Activated T-cell treated with anti-CD3 and anti-CD28 coated beads, Interleukin-2, amount 50 U/mL, for 72 hours (primary cell): ENCODE data around the gene CTNS. TPM values are rescaled to one million over a fixed set of nuclear protein-coding genes. Genes with fewer than 3 reads are reported as not detected.
A peak's percentile ranks its signal among the peaks of the same experiment; 100 is the strongest.

Experiments
- ATAC-seq, 2 donors: fragments of 150-1000 bp; cut with Tn5 transposase; replicated peaks in 1 of 2; 2 replicates each; pipeline ENCODE4 v1.10.0; 2021; ENCODE audit warnings: moderate library complexity in 2 of 2, mild to moderate bottlenecking in 1 of 2
- DNase-seq, 2 donors: peaks; one replicate each; pipeline ENCODE4 v3.0.0; 2021 to 2022; ENCODE audit warnings: mixed read lengths in 1 of 2
- H3K27ac Mint-ChIP-seq: one replicate; pipeline ENCODE4 v1.8.0; 2022; ENCODE audit warnings: mild to moderate bottlenecking, moderate library complexity, mixed read lengths
- H3K27me3 Mint-ChIP-seq: one replicate; pipeline ENCODE4 v1.8.0; 2022; ENCODE audit warnings: low read depth, mixed read lengths
- H3K36me3 Mint-ChIP-seq, 2 donors: one replicate each; pipeline ENCODE4 v1.8.0; 2022; ENCODE audit warnings: mixed read lengths in 2 of 2, mild to moderate bottlenecking in 1 of 2; ENCODE audit not compliant: insufficient read depth in 2 of 2
- H3K4me1 Mint-ChIP-seq: one replicate; pipeline ENCODE4 v1.8.0; 2022; ENCODE audit warnings: low read depth, mixed read lengths
- H3K4me3 Mint-ChIP-seq, 2 donors: one replicate each; pipeline ENCODE4 v1.8.0; 2022; ENCODE audit warnings: mild to moderate bottlenecking in 2 of 2, mixed read lengths in 2 of 2, moderate library complexity in 2 of 2
- H3K9me3 Mint-ChIP-seq, 2 donors: one replicate each; pipeline ENCODE4 v1.8.0; 2022; ENCODE audit warnings: mixed read lengths in 2 of 2
- total RNA-seq, 2 donors: library from RNA; stranded (reverse); gene quantifications; one replicate each; pipeline ENCODE4 v1.2.3, GENCODE V29; 2022

The CTNS gene
- total RNA-seq, 2 donors from 2014 or later: 10.5 to 12.1 TPM

DNA sequence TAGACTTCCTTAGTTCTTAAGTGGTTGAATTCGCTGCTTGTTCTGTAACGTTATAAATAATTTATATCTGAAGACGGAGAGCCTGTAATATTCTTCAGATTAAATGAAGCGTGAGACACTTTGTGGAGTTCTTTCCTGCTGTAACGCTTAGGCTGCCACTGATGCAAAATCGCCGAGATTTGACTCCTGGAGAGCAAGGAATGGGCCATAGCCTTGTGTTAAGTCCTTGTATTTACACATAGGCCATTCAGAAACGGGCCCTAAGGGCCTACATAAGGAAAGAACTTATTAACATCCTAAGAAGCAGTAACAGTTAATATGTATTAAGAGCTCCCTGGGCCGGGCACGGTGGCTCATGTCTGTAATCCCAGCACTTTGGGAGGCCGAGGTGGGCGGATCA is 33.0 kb downstream of the CTNS start:
- no peak for DNase-seq
- peak overlapping the region; percentile 95 for H3K27ac Mint-ChIP-seq
- peaks cover 2 to 8% of the 10 kb centered on the region in 2 donors for H3K36me3 Mint-ChIP-seq
- no peaks in the 10 kb centered on the region for H3K9me3 Mint-ChIP-seq
- ATAC-seq: no peak
- H3K27me3 Mint-ChIP-seq: no peaks in the 10 kb centered on the region
- H3K4me1 Mint-ChIP-seq: peaks cover 33% of the 10 kb centered on the region
- H3K4me3 Mint-ChIP-seq: peak overlapping the region; percentile 99

GRCh38 chr17:3672571-3672970 is 36.0 kb downstream of the CTNS start:
- Mint-ChIP-seq H3K4me1 (peaks cover 26% of the 10 kb centered on the region), H3K4me3 (no peak overlapping the region), H3K27ac (no peak overlapping the region), H3K9me3 (no peaks in the 10 kb centered on the region), H3K36me3 (peaks cover 2 to 8% of the 10 kb centered on the region in 2 donors), H3K27me3 (no peaks in the 10 kb centered on the region)
- DNase-seq (no peak), ATAC-seq (no peak)

DNA sequence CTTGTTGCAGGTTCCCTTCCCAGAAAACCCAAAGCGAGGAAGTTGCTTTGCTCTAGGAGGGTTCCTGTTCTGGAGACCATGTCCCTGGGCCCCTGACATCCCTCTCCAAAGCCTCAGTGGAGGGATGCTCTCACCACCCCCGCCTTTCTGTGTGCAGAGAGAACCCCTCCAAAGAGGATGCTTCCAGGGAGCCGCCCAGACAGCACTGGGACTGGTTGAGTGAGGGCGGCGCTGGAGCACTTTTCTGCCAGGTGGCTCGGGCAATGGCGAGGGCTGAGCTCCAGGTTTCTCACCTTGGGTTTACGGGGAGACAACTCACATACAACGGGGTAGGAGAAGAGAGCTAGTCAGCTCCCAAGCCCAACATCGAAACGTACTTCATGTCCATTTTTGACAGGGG is 39.3 kb downstream of the CTNS start:
- Mint-ChIP-seq H3K4me3 (no peak overlapping the region), H3K4me1 (peaks cover 7% of the 10 kb centered on the region), H3K9me3 (no peaks in the 10 kb centered on the region), H3K27me3 (no peaks in the 10 kb centered on the region), H3K36me3 (peaks cover 0 to 4% of the 10 kb centered on the region in 2 donors), H3K27ac (no peak overlapping the region)
- no peak for ATAC-seq
- no peak for DNase-seq

DNA sequence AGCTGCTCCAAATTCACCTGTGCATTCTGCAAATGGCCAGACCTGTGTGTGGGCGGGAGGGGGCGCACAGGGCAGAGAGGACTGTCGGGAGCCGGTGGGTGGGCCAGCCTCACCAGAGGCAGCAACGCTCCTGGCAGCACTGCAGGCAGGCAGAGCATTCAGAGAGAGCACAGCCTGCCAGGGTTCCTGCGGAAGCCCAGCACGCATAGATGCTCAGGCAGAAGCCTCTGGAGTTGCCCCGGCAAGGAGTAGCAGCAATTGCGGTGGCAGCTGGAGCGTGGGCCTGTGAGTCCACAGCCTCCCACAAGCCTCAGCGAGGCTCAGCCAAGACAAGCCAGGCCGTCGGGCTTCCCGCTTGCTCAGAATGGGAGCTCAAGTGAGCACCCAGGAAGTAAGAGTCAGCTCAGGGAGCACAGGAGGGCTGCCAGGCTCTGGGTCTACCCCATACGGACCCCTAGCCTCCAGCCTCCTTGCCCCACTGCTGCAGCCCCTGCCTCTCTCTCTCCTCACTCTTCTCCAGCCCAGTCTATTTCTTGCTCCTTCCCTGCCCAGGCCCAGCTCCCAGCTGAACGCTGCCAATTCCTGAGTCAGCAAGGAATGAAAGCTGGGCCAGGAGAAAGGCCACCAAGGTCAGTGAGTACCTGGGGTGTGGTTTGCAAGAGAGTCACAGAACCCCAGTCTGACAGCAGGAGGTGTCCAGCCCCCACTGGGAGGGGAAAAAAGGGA is 41.7 kb downstream of the CTNS start:
- H3K4me3 Mint-ChIP-seq: no peak overlapping the region
- no peak for ATAC-seq
- H3K27ac Mint-ChIP-seq: no peak overlapping the region
- peaks cover 14% of the 10 kb centered on the region for H3K4me1 Mint-ChIP-seq
- peaks cover 0 to 6% of the 10 kb centered on the region in 2 donors for H3K36me3 Mint-ChIP-seq
- no peak for DNase-seq
- no peaks in the 10 kb centered on the region for H3K27me3 Mint-ChIP-seq
- no peaks in the 10 kb centered on the region for H3K9me3 Mint-ChIP-seq

DNA sequence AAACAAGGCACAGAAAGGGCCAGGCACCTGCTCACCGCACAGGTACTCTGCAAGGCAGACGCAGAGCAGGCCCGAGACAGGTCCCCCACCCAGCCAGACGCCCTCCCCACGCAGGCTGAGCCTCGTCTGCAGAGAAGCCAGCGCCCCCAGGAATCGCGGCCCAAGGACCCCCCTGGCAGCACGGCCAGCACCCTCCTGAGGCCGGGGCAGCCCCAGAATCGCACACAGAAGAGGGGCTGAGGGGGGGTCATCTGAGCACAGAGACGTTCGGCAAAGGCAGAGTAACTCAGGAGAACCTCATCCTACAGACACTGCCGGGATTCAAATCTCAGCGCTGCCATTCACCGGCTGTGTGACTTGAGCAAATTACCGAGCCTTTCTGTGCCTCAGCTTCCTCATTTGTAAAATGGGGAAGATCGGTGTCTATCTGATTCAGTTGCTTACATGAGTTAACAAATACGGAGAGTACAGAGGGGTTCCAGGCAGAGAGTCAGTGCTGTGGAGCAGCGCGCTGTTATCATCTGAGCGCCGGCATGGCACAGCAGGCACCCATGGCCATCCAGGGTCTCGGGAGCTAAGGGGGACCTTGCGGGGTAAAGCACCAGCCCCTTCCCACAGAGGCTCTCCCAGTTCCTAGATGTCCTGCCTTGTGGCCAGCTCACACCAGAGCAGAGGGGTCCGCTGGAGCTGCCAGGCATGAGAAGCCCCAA is 42.4 kb downstream of the CTNS start:
- DNase-seq: no peak
- ATAC-seq: no peak
- Mint-ChIP-seq H3K4me3 (no peak overlapping the region), H3K27ac (no peak overlapping the region), H3K27me3 (no peaks in the 10 kb centered on the region), H3K4me1 (peaks cover 17% of the 10 kb centered on the region), H3K9me3 (no peaks in the 10 kb centered on the region), H3K36me3 (peaks cover 0 to 6% of the 10 kb centered on the region in 2 donors)

DNA sequence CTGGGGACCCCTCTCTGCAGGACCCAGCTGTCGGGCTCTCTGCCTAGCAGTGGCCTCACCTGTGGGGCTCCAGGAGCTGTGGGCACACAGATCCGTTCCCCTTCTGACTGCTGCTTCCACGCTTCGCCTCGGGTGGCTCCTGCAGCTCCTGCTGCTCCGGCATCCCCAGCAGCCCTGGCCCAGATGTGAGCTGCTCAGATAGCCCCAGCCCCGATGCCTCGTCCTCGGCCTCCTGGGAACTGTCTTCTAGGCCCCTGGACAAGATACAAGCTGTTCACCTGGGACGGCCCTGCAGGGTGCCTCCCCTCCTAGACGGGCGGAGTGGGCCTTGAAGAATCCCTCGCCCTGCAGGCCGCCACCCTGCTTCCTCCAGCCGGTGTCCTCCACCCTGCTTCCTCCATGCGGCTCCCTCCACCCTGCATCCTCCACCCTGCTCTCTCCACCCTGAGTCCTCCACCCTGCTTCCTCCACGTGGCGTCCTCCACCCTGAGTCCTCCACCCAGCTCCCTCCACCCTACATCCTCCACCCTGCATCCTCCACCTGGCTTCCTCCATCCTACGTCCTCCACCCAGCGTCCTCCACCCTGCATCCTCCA is 43.1 kb downstream of the CTNS start:
- Mint-ChIP-seq H3K4me3 (no peak overlapping the region), H3K27ac (no peak overlapping the region), H3K36me3 (peaks cover 0 to 6% of the 10 kb centered on the region in 2 donors), H3K9me3 (no peaks in the 10 kb centered on the region), H3K27me3 (no peaks in the 10 kb centered on the region), H3K4me1 (peaks cover 17% of the 10 kb centered on the region)
- no peak for DNase-seq
- no peak for ATAC-seq

DNA sequence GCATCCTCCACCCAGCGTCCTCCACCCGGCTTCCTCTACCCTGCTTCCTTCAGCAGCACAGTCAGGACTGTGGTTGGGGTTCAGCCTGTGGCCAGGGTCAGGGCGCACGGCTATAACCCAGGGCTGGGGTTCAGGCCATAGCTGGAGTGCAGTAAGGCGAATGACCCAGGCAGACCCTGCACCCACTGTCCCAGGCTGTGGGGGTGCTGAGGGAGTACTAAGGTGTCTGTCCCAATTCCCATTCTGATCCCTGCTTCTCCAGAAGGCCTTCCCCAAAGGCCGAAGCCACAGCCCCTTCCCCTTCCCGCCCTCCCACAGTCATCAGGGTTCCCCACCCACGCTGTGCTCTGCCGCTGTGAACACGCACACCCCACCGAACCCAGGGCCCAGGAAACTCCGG is 44.5 kb downstream of the CTNS start:
- DNase-seq (no peak), ATAC-seq (no peak)
- H3K27ac Mint-ChIP-seq: no peak overlapping the region
- H3K36me3 Mint-ChIP-seq: peaks cover 0 to 6% of the 10 kb centered on the region in 2 donors
- H3K4me1 Mint-ChIP-seq: peaks cover 17% of the 10 kb centered on the region
- no peak overlapping the region for H3K4me3 Mint-ChIP-seq
- H3K27me3 Mint-ChIP-seq: no peaks in the 10 kb centered on the region
- no peaks in the 10 kb centered on the region for H3K9me3 Mint-ChIP-seq

DNA sequence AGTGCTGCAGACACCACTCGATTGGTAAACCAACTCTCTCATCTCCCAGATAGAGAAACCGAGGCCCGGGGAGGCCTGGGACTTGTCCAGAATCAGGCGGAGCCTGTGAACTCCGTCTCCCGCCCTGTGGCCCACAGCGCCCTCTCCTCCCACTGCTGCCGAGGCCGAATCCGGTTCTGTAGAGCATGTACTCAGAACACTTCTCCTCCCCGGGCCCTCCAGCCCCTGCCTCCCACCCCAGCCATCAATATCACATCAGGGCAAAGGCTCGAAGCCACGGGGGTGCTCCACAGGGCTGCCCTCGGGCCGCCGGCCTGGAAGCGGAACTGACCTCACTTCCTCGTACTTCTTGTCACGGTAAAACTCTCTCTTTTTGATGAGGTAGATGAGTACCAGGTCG is 45.0 kb downstream of the CTNS start:
- Mint-ChIP-seq H3K4me1 (peaks cover 17% of the 10 kb centered on the region), H3K9me3 (no peaks in the 10 kb centered on the region), H3K36me3 (peaks cover 0 to 6% of the 10 kb centered on the region in 2 donors), H3K27me3 (no peaks in the 10 kb centered on the region), H3K27ac (no peak overlapping the region), H3K4me3 (no peak overlapping the region)
- DNase-seq (no peak), ATAC-seq (no peak)

GRCh38 chr17:3682033-3682432 is 45.5 kb downstream of the CTNS start:
- ATAC-seq (no peak), DNase-seq (no peak)
- no peak overlapping the region for H3K4me3 Mint-ChIP-seq
- H3K4me1 Mint-ChIP-seq: peaks cover 17% of the 10 kb centered on the region
- H3K27me3 Mint-ChIP-seq: no peaks in the 10 kb centered on the region
- peaks cover 0 to 6% of the 10 kb centered on the region in 2 donors for H3K36me3 Mint-ChIP-seq
- H3K27ac Mint-ChIP-seq: no peak overlapping the region
- H3K9me3 Mint-ChIP-seq: no peaks in the 10 kb centered on the region

DNA sequence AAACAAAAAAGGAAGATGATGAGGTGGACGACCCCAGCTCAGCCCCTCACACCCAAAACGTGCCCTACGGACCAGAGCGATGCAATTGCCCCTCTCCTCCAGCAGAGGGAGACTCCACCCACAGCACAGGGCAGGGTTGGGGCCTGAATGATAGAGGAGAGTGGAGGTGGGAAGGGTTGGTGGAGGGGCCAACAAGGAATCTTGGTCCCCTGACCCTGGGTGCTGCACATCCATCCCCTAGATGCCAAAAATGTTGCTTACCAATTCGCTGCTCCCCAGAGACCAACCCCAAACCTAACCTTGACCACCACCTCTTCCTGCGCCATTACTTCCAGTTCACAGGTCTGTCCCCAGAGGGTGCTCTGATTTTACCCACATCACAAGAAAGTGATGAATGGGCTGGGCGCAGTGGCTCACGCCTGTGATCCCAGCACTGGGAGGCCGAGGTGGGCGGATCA is 46.5 kb downstream of the CTNS start:
- Mint-ChIP-seq H3K4me3 (no peak overlapping the region), H3K9me3 (no peaks in the 10 kb centered on the region)

GRCh38 chr17:3685174-3685573 is 48.6 kb downstream of the CTNS start:
- H3K4me3 Mint-ChIP-seq: no peak overlapping the region
- H3K9me3 Mint-ChIP-seq: no peaks in the 10 kb centered on the region
- H3K27ac Mint-ChIP-seq: no peak overlapping the region
- H3K4me1 Mint-ChIP-seq: peaks cover 17% of the 10 kb centered on the region
- no peak for ATAC-seq
- H3K36me3 Mint-ChIP-seq: peaks cover 0 to 7% of the 10 kb centered on the region in 2 donors
- H3K27me3 Mint-ChIP-seq: no peaks in the 10 kb centered on the region
- no peak for DNase-seq

More for the DNA sequence above, 46.5 kb downstream of the CTNS start:
- H3K4me1 Mint-ChIP-seq: peaks cover 17% of the 10 kb centered on the region
- ATAC-seq: peak; percentile 89 to 92
- H3K27ac Mint-ChIP-seq: no peak overlapping the region
- peak; percentile 60 to 70 for DNase-seq
- H3K36me3 Mint-ChIP-seq: peaks cover 0 to 4% of the 10 kb centered on the region in 2 donors
- H3K27me3 Mint-ChIP-seq: no peaks in the 10 kb centered on the region

DNA sequence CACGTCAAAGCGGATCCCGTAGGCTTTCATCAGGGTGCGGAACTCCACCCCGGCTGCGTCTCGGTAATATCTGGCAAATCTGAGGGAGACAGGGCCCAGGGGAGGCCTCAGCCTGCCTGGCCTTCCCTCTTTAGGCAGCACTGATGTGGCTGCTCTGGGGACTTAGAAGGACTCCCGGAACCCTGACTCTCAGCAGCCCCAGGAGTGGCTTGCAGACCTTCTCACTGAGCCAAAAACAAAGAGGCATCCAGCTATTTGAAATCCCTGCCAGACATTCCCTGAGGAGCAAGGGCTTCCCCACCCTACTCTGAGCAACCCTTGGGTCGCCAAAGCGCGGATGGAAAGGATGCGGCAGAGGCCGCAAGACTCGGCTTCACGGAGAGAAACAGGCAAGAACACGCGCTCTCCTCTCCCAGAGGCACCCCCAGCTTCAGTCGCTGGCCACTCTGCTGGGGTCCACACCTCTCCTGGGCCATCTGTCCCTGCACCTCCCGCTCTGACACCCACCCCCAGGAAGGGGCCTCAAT is 51.5 kb downstream of the CTNS start:
- ATAC-seq (no peak), DNase-seq (no peak)
- Mint-ChIP-seq H3K27ac (no peak overlapping the region), H3K4me1 (peaks cover 26% of the 10 kb centered on the region), H3K36me3 (peaks cover 0 to 5% of the 10 kb centered on the region in 2 donors), H3K9me3 (no peaks in the 10 kb centered on the region), H3K4me3 (no peak overlapping the region), H3K27me3 (no peaks in the 10 kb centered on the region)

DNA sequence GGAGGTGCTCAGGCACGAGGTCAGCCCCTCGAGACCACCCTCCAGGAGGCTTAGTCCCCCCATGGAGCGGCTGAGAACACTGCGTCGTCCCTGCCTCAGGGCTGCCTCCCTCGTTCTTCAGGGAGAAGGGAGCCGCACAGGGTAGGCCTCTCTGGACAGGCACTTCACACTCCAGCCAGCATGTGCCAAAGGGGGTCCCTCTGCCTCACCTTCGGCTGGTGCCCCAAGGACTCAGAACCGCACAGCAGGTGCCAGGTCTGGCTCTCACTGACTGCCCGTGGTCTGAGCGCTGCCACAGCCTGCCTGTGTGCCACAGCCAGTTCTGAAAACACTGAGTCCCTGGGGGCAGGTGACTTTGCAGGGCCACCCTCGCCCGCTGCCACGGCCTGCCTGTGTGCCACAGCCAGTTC is 52.3 kb downstream of the CTNS start:
- no peak overlapping the region for H3K4me3 Mint-ChIP-seq
- H3K27me3 Mint-ChIP-seq: no peaks in the 10 kb centered on the region
- no peaks in the 10 kb centered on the region for H3K9me3 Mint-ChIP-seq
- ATAC-seq: no peak
- H3K4me1 Mint-ChIP-seq: peaks cover 29% of the 10 kb centered on the region
- H3K36me3 Mint-ChIP-seq: peaks cover 0 to 5% of the 10 kb centered on the region in 2 donors
- no peak for DNase-seq
- H3K27ac Mint-ChIP-seq: no peak overlapping the region
